ENCODE results near the gene TIAM2. TPM values are rescaled to one million over a fixed set of nuclear protein-coding genes. Genes with fewer than 3 reads are reported as not detected.
A peak's percentile ranks its signal among the peaks of the same experiment; 100 is the strongest.

The TIAM2 gene
- total and polyA plus RNA-seq, 9 of the 15 experiments (the other 6 are each of a cell fraction or from before 2014, with no cell fraction given) = 0.73 to 6.5 (median 4.3) TPM

DNA sequence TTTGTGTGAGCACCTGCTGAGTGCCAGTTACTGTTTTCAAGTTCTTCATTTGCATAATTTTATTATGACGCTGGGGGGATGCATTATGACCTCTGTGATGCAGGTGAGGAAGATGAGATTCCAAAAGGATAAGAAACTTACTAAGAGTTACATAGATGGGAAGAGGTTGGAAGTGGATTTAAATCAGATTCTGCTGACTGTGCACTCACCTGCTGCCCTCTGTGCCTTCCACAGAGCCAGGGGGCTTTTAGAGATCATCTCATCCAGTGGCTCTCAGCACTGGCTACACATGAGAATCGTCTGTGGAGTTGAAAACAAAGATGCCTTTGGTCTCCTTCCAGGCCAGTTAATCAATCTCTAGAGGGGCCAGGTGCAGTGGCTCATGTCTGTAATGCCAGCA, 47.9 kb downstream of the TIAM2 start:
- CTCF ChIA-PET (ENCODE audit: low intra/inter-chr PET ratio) = no interaction called here

More for the DNA sequence above, 47.9 kb downstream of the TIAM2 start:
- H3K27me3 ChIP-seq (ENCODE audit: control insufficient read depth in 2 of 2, insufficient read depth in 2 of 2, low read length in 2 of 2) = peaks cover 34 to 70% of the 10 kb centered on the region in 2 experiments
- no peak overlapping the region for H3K4me2 ChIP-seq (ENCODE audit: insufficient read depth, low read length)
- intact Hi-C loops (cut with micrococcal nuclease) (no loop called here), in situ Hi-C loops (cut with MboI) (no loop called here)
- no peak overlapping the region for H3K4me3 ChIP-seq
- 0% methylated on average over 2 of the region's 2 CpGs for WGBS (ENCODE audit: insufficient coverage, low coverage, missing lambda C conversion rate)
- no peaks in the 10 kb centered on the region for H3K36me3 ChIP-seq (ENCODE audit: control insufficient read depth, insufficient read depth, low read length)
- no peaks in the 10 kb centered on the region for H3K9me3 ChIP-seq (replicated peaks; ENCODE audit: control insufficient read depth, insufficient read depth, low read depth, low read length)
- ATAC-seq (no peak), FAIRE-seq (no peak), DNase-seq (ENCODE audit: extremely low read depth in 1 of 4, low spot score in 3 of 4) (no peak)
- no TSS peak for BruUV-seq (replicated peaks)
- TF ChIP-seq MIER1 (IDR thresholded peaks at IDR 0.05; ENCODE audit: low read depth) = no peak
- TF ChIP-seq, protein P1, sequence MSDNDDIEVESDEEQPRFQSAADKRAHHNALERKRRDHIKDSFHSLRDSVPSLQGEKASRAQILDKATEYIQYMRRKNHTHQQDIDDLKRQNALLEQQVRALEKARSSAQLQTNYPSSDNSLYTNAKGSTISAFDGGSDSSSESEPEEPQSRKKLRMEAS (CRISPR knock-in tag; IDR thresholded peaks at IDR 0.05) = no peak
- peak; percentile 44; the same call in 1 of the 2 replicates for TF ChIP-seq MAFK (IDR thresholded peaks at IDR 0.05; ENCODE audit: low read length)
- TF ChIP-seq ZNF282 (CRISPR knock-in tag; IDR thresholded peaks at IDR 0.05) = no peak
- TF ChIP-seq, protein P2, sequence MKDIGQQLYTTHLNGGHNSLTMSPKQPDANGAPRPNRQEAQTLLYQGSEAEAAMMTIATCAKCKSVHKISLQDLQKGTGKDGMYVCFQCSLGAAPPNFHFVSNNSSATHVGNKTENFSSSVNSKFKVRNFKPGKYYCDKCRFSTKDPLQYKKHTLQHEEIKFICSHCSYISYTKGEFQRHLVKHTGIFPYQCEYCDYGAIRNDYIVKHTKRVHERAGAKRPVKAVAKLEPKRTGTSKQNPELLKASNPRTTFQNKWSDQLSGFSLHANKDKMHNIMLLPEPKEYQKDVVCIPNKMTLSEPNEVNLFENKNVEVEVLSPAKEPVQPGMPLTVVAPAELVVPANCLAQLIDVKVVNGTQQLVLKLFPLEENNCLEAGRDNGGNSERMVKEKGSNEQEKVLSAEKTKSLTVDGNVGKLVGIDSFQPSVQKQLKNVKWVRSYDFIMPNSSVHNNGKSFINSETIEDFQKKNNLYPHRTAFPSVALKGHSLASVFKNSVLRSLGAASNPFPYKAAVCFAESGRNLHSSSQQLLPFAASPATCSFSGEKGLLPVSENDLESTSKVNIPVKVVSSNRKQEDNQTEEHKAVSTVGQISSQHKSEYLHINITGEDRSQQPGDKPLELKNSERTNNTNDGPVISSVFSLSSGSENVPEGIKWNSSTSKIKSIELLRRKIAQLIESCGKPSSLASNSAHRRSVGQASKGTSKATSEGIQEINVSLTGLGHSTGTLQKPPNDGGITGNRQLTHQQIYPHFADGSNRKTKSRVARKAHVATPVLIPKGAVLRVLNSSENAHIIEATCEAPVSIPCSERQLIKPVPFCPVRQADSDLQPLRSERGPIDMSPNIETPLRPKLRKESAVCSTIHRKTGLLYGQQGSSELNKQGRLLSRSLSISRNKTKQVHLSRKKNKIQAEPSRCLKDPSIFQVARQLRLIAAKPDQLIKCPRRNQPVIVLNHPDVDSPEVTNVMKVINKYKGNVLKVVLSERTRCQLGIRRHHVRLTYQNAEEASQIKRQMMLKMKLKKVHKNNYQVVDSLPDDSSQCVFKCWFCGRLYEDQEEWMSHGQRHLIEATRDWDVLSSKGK (CRISPR knock-in tag; IDR thresholded peaks at IDR 0.05) = no peak
- TF ChIP-seq, protein P3, sequence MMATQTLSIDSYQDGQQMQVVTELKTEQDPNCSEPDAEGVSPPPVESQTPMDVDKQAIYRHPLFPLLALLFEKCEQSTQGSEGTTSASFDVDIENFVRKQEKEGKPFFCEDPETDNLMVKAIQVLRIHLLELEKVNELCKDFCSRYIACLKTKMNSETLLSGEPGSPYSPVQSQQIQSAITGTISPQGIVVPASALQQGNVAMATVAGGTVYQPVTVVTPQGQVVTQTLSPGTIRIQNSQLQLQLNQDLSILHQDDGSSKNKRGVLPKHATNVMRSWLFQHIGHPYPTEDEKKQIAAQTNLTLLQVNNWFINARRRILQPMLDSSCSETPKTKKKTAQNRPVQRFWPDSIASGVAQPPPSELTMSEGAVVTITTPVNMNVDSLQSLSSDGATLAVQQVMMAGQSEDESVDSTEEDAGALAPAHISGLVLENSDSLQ (IDR thresholded peaks at IDR 0.05) = no peak
- TF ChIP-seq HNRNPH1 (optimal IDR thresholded peaks at IDR 0.05; ENCODE audit: low read depth, low read length) = no peak
- TF ChIP-seq, protein P4, sequence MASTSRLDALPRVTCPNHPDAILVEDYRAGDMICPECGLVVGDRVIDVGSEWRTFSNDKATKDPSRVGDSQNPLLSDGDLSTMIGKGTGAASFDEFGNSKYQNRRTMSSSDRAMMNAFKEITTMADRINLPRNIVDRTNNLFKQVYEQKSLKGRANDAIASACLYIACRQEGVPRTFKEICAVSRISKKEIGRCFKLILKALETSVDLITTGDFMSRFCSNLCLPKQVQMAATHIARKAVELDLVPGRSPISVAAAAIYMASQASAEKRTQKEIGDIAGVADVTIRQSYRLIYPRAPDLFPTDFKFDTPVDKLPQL (IDR thresholded peaks at IDR 0.05; ENCODE audit: extremely low read depth, insufficient read length) = no peak
- peak; percentile 53; the same call in 1 of the 2 replicates for TF ChIP-seq MAFG (tag; conservative IDR thresholded peaks at IDR 0.05)
- TF ChIP-seq ELF4 (CRISPR knock-in tag; IDR thresholded peaks at IDR 0.05) = no peak
- TF ChIP-seq ZNF124 (CRISPR knock-in tag; IDR thresholded peaks at IDR 0.05) = no peak
- TF ChIP-seq TBP (optimal IDR thresholded peaks at IDR 0.05; ENCODE audit: low read depth, low read length) = no peak
- TF ChIP-seq PHB2 (IDR thresholded peaks at IDR 0.05; ENCODE audit: low read depth) = no peak
- no peak for TF ChIP-seq ZNF324 (CRISPR knock-in tag; IDR thresholded peaks at IDR 0.05)
- TF ChIP-seq ZNF316 (IDR thresholded peaks at IDR 0.05) = peak; percentile 55
- no peak for TF ChIP-seq ZNF696 (CRISPR knock-in tag; conservative IDR thresholded peaks at IDR 0.05)
- no peak for TF ChIP-seq ZSCAN29 (IDR thresholded peaks at IDR 0.05)
- no peak for TF ChIP-seq TFAM (CRISPR knock-in tag; conservative IDR thresholded peaks at IDR 0.05)
- TF ChIP-seq C11orf30 (IDR thresholded peaks at IDR 0.05; ENCODE audit: low read depth) = 0 out of 2 replicates have a peak, but pooled peaks have one; percentile 32
- TF ChIP-seq MEF2A (IDR thresholded peaks at IDR 0.05; ENCODE audit: control insufficient read depth, low read depth, low read length) = no peak
- no peak overlapping the region for H2AFZ ChIP-seq (ENCODE audit: low read depth, low read length)
- no peaks in the 10 kb centered on the region for H3K79me2 ChIP-seq (ENCODE audit: control insufficient read depth, insufficient read depth, low read length)
- no peaks in the 10 kb centered on the region for H4K20me1 ChIP-seq (replicated peaks; ENCODE audit: control insufficient read depth, insufficient read depth, low read length)
- no peak overlapping the region for H3K9ac ChIP-seq (ENCODE audit: insufficient read depth in 1 of 2, low read depth in 2 of 2, low read length in 2 of 2)
- no peak overlapping the region for H3K27ac ChIP-seq (ENCODE audit: extremely low read depth, low read depth, low read length)
- no peaks in the 10 kb centered on the region for H3K4me1 ChIP-seq (replicated peaks in 1 of 2; ENCODE audit: control insufficient read depth in 2 of 2, insufficient read depth in 2 of 2, low read length in 2 of 2)
- no peaks in the 10 kb centered on the region for H3K9me1 ChIP-seq (ENCODE audit: control insufficient read depth, insufficient read depth, low read length)
- POLR2A ChIA-PET = no interaction called here

Data from K562 (cell line).